ENCODE data around the gene HIGD2A.

HIGD2A gene

GRCh38 chr5:176369934-176370711, 18.4 kb upstream of the HIGD2A start:
- no peak for DNase-seq

GRCh38 chr5:176371621-176372539, 16.7 kb upstream of the HIGD2A start:
- DNase-seq, result no peak

GRCh38 chr5:176373100-176373818, 15.3 kb upstream of the HIGD2A start:
- DNase-seq, result no peak

- no peak for DNase-seq
These were observed 8.7 kb upstream of the HIGD2A start for GRCh38 chr5:176379881-176380280.

- no peak for DNase-seq
These were observed 7.1 kb upstream of the HIGD2A start for GRCh38 chr5:176381423-176381822.

- DNase-seq, result no peak
These were observed 6.6 kb upstream of the HIGD2A start for GRCh38 chr5:176381979-176382378.

GRCh38 chr5:176382721-176383120, 5.8 kb upstream of the HIGD2A start:
- DNase-seq, result no peak

- no peak for DNase-seq
These were observed 5.2 kb upstream of the HIGD2A start for GRCh38 chr5:176383248-176383905.

- DNase-seq, result no peak
These were observed 4.6 kb upstream of the HIGD2A start for GRCh38 chr5:176383961-176384360.

- no peak for DNase-seq
These were observed 4.1 kb upstream of the HIGD2A start for GRCh38 chr5:176384366-176384930.

- DNase-seq, result no peak
These were observed 3.6 kb upstream of the HIGD2A start for GRCh38 chr5:176384991-176385390.

GRCh38 chr5:176386491-176386890, 2.1 kb upstream of the HIGD2A start:
- DNase-seq, result no peak

GRCh38 chr5:176387384-176387925, 1.1 kb upstream of the HIGD2A start:
- DNase-seq, result no peak

- peak; percentile 16 for DNase-seq
These were observed 528 bp upstream of the HIGD2A start for GRCh38 chr5:176388003-176388443.

GRCh38 chr5:176389135-176390123, 878 bp downstream of the HIGD2A start:
- no peak for DNase-seq

- no peak for DNase-seq
These were observed 2.9 kb downstream of the HIGD2A start for GRCh38 chr5:176391479-176391878.

GRCh38 chr5:176391999-176392398, 3.4 kb downstream of the HIGD2A start:
- no peak for DNase-seq

GRCh38 chr5:176392526-176392925, 4.0 kb downstream of the HIGD2A start:
- no peak for DNase-seq

- DNase-seq, result no peak
These were observed 5.5 kb downstream of the HIGD2A start for GRCh38 chr5:176394096-176394495.

GRCh38 chr5:176394881-176395675, 6.5 kb downstream of the HIGD2A start:
- no peak for DNase-seq
